MM.1S (cell line): ENCODE measurements around the gene DDO.

Experiments
- DNase-seq: peaks from one replicate; pipeline ENCODE4 v3.0.0-alpha.2; 2015
- H2AFZ ChIP-seq: fragments of 300-600 bp; sonication (generic); 2 replicates; pipeline ENCODE4 v1.6.0; 2016; ENCODE audit warnings: antibody characterized with exemption, low read length
- H3F3A ChIP-seq: fragments of 300-600 bp; sonication (generic); 2 replicates; pipeline ENCODE4 v1.6.1; 2016; ENCODE audit warnings: mild to moderate bottlenecking, antibody characterized with exemption, low read length, moderate library complexity, mixed read lengths; ENCODE audit not compliant: insufficient read depth
- H3K27ac ChIP-seq: fragments of 300-600 bp; sonication (generic); 2 replicates; pipeline ENCODE4 v1.5.1; 2016; ENCODE audit warnings: mild to moderate bottlenecking, low read length
- H3K27me3 ChIP-seq: fragments of 300-600 bp; sonication (generic); replicated peaks from 2 replicates; pipeline ENCODE4 v1.6.0; 2016; ENCODE audit warnings: low read length; ENCODE audit not compliant: insufficient read depth
- H3K36me3 ChIP-seq: fragments of 300-600 bp; sonication (generic); replicated peaks from 2 replicates; pipeline ENCODE4 v1.6.1; 2016; ENCODE audit warnings: mild to moderate bottlenecking, low read length, mixed read lengths; ENCODE audit not compliant: insufficient read depth
- H3K4me1 ChIP-seq: fragments of 300-600 bp; sonication (generic); 2 replicates; pipeline ENCODE4 v1.6.1; 2016; ENCODE audit warnings: low read length, mixed read lengths
- H3K4me2 ChIP-seq: fragments of 300-600 bp; sonication (generic); 2 replicates; pipeline ENCODE4 v1.6.0; 2016; ENCODE audit warnings: low read depth, low read length
- H3K4me3 ChIP-seq: fragments of 300-600 bp; sonication (generic); 2 replicates; pipeline ENCODE4 v1.5.1; 2016; ENCODE audit warnings: low read length, mixed read lengths
- H3K79me2 ChIP-seq: fragments of 300-600 bp; sonication (generic); 2 replicates; pipeline ENCODE4 v1.6.1; 2016; ENCODE audit warnings: mixed run types, low read length, mixed read lengths
- H3K9ac ChIP-seq: fragments of 300-600 bp; sonication (generic); 2 replicates; pipeline ENCODE4 v1.6.1; 2016; ENCODE audit warnings: low read length, mixed read lengths
- H3K9me2 ChIP-seq: fragments of 300-600 bp; sonication (generic); replicated peaks from 2 replicates; pipeline ENCODE4 v1.6.1; 2016; ENCODE audit warnings: mild to moderate bottlenecking, low read length, mixed read lengths; ENCODE audit not compliant: insufficient read depth
- H3K9me3 ChIP-seq: fragments of 300-600 bp; sonication (generic); replicated peaks from 2 replicates; pipeline ENCODE4 v1.6.1; 2016; ENCODE audit warnings: mild to moderate bottlenecking, low read length, mixed read lengths; ENCODE audit not compliant: insufficient read depth
- H4K20me1 ChIP-seq: fragments of 300-600 bp; sonication (generic); 2 replicates; pipeline ENCODE4 v1.6.1; 2016; ENCODE audit warnings: mild to moderate bottlenecking, low read length, moderate library complexity, mixed read lengths; ENCODE audit not compliant: insufficient read depth
- CTCF ChIP-seq: fragments of 300-600 bp; sonication (generic); IDR thresholded peaks from 2 replicates; pipeline ENCODE4 v1.5.1; 2016; ENCODE audit warnings: antibody characterized with exemption, low read length, mixed read lengths
- EZH2 ChIP-seq: fragments of 300-600 bp; sonication (generic); optimal IDR thresholded peaks from 2 replicates; pipeline ENCODE3; 2017; ENCODE audit warnings: low read depth, mild to moderate bottlenecking, antibody characterized with exemption, low read length, mixed read lengths
- EZH2phosphoT487 ChIP-seq: fragments of 300-600 bp; sonication (generic); IDR thresholded peaks from 2 replicates; pipeline ENCODE4 v1.6.1; 2018; ENCODE audit warnings: antibody characterized with exemption, low read length

The DDO gene

GRCh38 chr6:110360676-110361075 is 54.7 kb downstream of the DDO start:
- H3K27ac ChIP-seq, result no peak overlapping the region
- H3K9me2 ChIP-seq, result no peaks in the 10 kb centered on the region
- H3K79me2 ChIP-seq, result no peaks in the 10 kb centered on the region
- no peak for DNase-seq
- H3K9me3 ChIP-seq, result no peaks in the 10 kb centered on the region
- H3K4me3 ChIP-seq, result no peak overlapping the region
- no peak overlapping the region for H3K4me2 ChIP-seq
- no peaks in the 10 kb centered on the region for H3F3A ChIP-seq
- no peaks in the 10 kb centered on the region for H3K27me3 ChIP-seq
- no peak overlapping the region for H2AFZ ChIP-seq
- no peaks in the 10 kb centered on the region for H4K20me1 ChIP-seq
- no peak overlapping the region for H3K9ac ChIP-seq
- no peaks in the 10 kb centered on the region for H3K36me3 ChIP-seq
- no peak for TF ChIP-seq CTCF
- TF ChIP-seq EZH2phosphoT487, result no peak
- no peak for TF ChIP-seq EZH2
- H3K4me1 ChIP-seq, result no peaks in the 10 kb centered on the region

- H4K20me1 ChIP-seq, result no peaks in the 10 kb centered on the region
- H3K9me2 ChIP-seq, result no peaks in the 10 kb centered on the region
- no peaks in the 10 kb centered on the region for H3F3A ChIP-seq
- H3K4me3 ChIP-seq, result no peak overlapping the region
- no peak overlapping the region for H3K27ac ChIP-seq
- H3K9me3 ChIP-seq, result no peaks in the 10 kb centered on the region
- no peak overlapping the region for H3K9ac ChIP-seq
- no peaks in the 10 kb centered on the region for H3K79me2 ChIP-seq
- no peak for DNase-seq
- no peak overlapping the region for H2AFZ ChIP-seq
- no peaks in the 10 kb centered on the region for H3K4me1 ChIP-seq
- no peaks in the 10 kb centered on the region for H3K36me3 ChIP-seq
- no peak overlapping the region for H3K4me2 ChIP-seq
- no peaks in the 10 kb centered on the region for H3K27me3 ChIP-seq
- no peak for TF ChIP-seq CTCF
- TF ChIP-seq EZH2, result no peak
- TF ChIP-seq EZH2phosphoT487, result no peak
These were observed 55.8 kb downstream of the DDO start for GRCh38 chr6:110359556-110359955.

- no peaks in the 10 kb centered on the region for H3K4me1 ChIP-seq
- H4K20me1 ChIP-seq, result no peaks in the 10 kb centered on the region
- no peaks in the 10 kb centered on the region for H3K9me3 ChIP-seq
- no peak overlapping the region for H3K9ac ChIP-seq
- TF ChIP-seq CTCF (no peak), EZH2 (no peak), EZH2phosphoT487 (no peak)
- no peaks in the 10 kb centered on the region for H3K79me2 ChIP-seq
- no peaks in the 10 kb centered on the region for H3K27me3 ChIP-seq
- H3K27ac ChIP-seq, result no peak overlapping the region
- no peak overlapping the region for H3K4me2 ChIP-seq
- no peaks in the 10 kb centered on the region for H3F3A ChIP-seq
- H2AFZ ChIP-seq, result no peak overlapping the region
- H3K4me3 ChIP-seq, result no peak overlapping the region
- no peak for DNase-seq
- H3K36me3 ChIP-seq, result no peaks in the 10 kb centered on the region
- no peaks in the 10 kb centered on the region for H3K9me2 ChIP-seq
These were observed 56.7 kb downstream of the DDO start for GRCh38 chr6:110358553-110359160.
